ENCODE measurements around the gene DNASE1.
"Not testable (repeated sequence)": the region's sequence is repeated elsewhere in the genome, so short reads cannot be mapped to it uniquely, and the experiment has no call there.

DNASE1 gene

GRCh38 chr16:3641801-3642396 lies 12.6 kb upstream of the DNASE1 start:
- no peak for DNase-seq (ENCODE audit: low spot score)

DNA sequence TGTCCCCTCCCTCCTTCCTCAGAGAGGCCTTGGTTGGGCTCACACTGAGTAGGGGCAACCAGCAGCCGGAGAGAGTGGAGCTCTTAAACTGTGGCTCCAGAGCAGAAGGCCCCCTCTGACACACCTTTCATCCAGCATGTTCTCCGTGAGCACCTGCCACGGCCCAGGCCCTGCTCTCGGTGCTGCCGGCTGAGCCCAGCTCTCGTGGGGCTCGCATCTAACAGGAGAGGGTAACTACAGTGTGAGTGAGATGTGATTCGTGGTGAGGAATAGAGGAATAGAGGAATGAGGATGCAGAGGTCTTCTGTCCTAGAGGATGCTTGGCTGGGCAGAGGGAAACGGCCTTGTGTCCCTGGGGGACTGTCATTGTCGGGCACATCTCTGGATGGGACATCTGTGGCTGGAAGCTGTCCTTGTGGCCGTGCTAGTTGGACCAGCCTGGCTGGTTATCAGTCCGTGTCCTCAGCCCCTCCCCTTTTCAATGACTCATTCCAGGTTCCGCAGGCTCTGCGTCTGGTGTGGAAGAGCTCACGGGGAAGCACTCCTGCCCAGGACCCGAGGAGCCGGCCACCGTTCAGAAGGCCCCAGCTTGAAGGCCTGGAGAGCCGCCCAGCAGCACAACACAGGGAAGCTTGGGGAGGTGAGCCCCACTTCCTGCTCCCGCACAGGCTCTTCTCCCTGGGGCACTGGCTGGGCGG lies 11.9 kb upstream of the DNASE1 start:
- DNase-seq (ENCODE audit: low spot score): no peak

DNA sequence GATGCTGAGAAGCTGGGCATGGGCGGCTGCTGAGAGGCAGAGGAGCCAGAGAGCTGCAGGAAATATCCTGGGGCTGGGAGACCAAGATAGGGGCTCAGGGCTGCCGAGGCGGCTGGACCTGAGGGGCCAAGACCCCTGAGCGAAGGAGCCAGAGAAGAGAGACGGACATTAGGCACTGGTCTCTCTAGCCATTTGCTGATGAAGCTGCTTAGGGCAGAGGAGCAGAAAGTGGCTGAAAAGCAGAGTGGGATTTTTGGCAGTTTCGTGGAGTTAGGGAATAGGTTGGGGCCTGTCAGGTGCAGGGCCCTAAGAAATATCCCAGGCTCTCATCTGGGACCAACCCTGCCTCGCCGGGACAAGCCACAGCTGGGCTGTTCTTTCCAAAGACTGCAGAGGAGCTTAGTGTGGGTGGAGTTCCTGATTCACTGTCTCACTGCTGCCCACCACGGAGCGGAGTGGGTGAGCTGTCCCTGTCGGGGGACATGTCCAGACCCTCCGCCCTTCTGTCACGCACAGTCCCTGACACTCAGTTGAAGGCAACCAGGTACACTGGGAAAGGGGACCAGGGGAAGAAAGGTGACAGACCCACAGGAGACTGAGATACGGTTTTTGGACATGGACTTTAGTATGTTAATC lies 11.3 kb upstream of the DNASE1 start:
- DNase-seq (ENCODE audit: low spot score): no peak

DNA sequence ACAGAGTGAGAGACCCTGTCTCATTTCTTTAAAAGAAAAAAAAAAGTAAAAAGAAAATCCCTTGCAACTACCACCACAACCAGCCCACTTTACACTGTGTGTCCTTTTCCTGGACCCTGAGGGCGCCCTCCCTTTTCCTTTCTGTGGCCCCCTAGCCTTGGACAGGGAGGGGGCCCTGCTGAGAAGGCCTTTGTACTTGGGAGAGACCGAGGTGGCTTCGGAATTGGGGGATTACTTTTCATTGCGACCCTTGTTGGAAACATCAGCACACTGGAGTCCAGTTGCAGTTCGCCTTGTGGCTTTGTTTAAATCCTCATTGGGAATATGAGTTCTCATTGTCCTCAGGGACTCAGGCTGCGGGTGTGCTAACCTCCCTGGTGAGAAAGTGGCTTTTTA lies 9.4 kb upstream of the DNASE1 start:
- DNase-seq (ENCODE audit: low spot score): no peak

DNA sequence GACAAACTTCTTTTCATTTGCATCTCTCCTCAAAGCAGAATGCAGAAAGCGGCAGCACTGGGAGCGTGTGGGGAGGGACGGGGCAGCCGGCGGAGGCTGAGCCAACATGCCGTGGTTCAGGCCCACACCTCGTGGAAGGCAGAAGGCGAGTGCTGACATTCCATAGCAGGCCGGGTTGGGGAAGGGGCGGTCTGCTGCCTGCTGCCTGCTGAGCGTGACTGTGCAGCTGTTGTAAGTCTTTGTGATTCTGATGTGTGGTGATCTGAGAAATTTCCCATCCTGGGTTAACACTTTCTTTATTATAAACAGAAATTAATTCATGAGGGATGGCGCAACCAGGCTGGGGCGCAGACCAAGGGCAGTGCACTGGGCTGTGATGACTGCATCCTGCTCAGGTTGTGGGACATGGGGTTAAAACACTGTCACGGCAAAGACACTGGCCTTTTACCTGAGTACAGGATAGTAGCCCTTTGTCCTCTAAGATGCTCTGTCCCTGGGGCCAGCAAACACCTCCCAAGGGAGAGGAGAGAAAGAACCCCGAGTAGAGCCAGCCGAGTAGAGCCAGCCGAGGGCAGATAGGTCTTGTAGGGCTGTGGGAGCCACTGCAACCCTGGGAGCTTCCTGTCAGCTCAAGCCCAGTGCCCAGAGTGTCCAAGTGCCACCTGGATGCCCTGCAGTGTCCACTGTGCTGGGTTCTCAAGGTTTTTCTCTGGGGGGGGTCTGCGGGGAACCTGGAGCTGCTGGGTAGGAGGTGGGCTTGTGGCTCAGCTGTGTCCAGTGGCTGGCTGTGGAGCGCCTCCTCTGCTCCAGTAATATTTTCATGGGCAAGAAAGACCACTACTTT lies 8.8 kb upstream of the DNASE1 start:
- no peak for DNase-seq (ENCODE audit: low spot score)

DNA sequence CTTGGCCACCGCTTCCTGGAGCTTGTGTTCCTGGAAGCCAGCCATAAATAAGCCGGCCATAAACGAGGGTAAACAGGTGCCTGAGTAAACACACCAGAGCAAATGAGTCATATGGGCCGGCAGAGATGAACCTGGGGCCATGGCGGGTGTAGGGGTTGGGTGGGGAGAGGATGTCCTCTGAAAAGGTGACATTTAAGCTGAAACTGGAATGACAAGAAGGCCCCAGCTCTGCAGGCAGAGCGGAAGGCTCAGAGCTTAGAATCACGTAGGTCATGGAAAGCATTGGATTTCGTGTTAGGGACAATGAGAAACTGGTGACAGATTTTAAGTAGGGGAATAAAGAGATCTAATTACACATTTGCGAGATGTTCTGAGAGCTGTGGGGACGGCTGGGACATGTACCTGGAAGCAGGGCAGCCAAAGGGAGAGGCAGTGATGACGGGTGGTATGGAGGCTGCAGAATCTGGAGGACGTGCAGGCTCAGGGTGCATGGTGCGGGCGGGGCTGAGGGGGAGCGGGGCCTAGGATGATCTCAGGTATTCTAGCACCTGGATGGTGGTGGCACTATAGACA lies 8.1 kb upstream of the DNASE1 start:
- DNase-seq (ENCODE audit: low spot score): no peak

DNA sequence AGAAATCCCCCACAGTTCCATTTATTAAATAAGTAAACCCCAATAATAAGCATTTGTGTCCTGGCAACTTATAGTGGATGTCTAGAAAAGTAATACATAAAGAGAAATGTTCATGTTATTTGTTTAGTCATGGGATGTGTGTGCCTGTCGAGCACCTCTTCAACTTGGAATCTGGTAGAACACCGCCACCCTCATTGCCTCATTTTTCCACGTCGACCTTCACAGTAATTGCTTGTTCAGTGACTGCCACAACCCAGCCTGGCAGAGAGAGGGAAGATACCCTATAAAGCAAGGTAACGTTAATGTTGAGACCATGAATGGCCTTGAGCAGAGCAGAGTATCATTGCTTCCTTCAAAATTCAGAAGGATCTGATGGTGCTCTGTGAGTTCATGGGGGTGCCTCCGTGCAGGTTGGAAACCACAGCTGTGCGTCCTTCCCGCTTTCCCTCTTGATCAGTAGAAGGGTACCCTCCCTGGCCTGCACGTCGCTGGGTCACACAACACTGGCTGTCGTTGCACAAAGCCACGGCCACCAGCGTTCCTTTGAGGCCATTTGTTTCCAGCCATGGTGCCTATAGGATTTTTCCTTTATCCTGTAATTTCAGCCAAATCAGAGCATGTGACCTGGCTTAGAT lies 3.7 kb upstream of the DNASE1 start:
- DNase-seq (ENCODE audit: low spot score): no peak

GRCh38 chr16:3651461-3652372 lies 2.8 kb upstream of the DNASE1 start:
- DNase-seq (ENCODE audit: low spot score): no peak

DNA sequence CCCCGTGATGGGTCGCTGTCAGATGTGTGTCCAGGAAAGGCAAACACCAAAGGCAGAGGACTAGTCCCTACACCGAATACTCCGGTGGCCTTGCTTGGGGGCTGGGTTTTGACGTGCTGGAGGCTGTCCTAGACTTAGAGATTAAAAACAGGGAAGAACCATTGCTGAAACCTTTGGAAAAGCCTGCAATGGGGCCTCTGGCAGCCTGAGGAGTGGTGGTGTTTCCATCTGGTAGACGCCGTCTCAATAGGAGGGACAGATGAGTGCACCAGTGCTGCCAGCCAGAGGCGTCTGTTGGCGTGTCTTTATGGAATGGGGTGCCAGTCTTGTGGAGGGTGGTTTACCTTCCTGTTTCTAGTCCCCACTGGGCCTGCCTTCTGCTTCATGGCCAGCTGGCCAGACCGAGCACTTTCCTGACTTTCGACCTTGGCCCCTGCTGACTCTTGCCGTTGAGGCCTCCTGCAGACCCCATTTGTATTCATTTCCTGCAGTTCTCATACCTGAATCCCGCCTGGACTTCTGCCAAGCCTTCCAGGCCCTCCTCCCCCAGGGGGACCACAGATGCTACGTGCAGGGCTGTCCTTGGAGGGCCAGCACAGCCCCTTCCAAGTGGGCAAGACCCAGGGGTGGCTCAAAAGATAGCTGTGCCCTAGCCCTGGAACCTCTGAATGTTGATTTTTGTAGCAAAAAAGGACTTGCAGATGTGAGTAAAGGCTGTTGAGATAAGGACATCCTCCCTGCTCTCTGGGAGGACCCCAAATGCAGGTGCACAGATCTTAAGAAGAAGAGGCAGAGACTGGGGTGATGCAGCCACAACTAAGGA lies 1.9 kb upstream of the DNASE1 start:
- no peak for DNase-seq (ENCODE audit: low spot score)

DNA sequence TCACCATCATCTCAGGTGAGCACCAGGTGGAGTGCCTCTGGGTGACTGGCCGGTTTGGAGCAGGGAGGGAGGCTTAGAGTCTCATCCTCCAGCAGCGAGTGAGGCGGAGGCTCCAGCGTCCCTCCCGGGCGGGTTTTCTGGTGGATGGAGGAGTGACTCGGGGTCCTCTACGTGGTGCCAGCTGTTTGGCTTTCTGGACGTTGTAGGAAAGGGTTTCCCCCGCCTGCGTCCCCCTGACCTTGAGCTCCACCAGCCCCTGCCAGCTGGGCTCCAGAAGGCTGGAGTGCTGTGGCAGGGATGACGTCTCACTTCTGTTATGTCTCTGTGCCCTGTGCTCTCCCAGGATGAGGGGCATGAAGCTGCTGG lies 522 bp downstream of the DNASE1 start:
- DNase-seq (ENCODE audit: low spot score): no peak

DNA sequence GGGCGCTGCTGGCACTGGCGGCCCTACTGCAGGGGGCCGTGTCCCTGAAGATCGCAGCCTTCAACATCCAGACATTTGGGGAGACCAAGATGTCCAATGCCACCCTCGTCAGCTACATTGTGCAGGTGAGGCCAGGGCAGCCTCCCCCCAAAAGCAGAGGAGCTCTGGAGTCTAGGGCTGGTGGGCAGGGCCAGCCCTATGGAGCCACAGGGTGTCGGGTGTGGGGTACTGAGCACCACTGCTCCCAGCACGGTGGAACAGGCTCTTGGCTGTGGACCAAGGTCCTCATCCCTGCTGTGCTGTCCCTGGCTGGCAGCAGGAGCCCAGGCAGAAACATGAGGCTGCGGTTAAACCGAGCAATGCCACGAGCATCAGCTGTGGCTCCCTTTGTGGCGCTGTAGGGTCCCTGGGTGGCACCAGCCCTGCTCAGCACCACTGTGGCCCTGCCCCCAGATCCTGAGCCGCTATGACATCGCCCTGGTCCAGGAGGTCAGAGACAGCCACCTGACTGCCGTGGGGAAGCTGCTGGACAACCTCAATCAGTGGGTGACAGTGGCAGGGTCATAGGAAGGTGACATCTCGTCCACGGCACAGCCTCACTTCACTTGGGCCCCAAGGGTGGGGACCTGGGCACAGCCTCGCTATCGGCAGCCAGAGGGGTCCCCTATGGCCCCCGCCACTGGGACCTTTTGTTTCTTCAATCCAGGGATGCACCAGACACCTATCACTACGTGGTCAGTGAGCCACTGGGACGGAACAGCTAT lies 1.1 kb downstream of the DNASE1 start:
- no peak for DNase-seq (ENCODE audit: low spot score)

- DNase-seq (ENCODE audit: low spot score): not testable (repeated sequence)
Measured at GRCh38 chr16:3656160-3656490, 1.6 kb downstream of the DNASE1 start.

DNA sequence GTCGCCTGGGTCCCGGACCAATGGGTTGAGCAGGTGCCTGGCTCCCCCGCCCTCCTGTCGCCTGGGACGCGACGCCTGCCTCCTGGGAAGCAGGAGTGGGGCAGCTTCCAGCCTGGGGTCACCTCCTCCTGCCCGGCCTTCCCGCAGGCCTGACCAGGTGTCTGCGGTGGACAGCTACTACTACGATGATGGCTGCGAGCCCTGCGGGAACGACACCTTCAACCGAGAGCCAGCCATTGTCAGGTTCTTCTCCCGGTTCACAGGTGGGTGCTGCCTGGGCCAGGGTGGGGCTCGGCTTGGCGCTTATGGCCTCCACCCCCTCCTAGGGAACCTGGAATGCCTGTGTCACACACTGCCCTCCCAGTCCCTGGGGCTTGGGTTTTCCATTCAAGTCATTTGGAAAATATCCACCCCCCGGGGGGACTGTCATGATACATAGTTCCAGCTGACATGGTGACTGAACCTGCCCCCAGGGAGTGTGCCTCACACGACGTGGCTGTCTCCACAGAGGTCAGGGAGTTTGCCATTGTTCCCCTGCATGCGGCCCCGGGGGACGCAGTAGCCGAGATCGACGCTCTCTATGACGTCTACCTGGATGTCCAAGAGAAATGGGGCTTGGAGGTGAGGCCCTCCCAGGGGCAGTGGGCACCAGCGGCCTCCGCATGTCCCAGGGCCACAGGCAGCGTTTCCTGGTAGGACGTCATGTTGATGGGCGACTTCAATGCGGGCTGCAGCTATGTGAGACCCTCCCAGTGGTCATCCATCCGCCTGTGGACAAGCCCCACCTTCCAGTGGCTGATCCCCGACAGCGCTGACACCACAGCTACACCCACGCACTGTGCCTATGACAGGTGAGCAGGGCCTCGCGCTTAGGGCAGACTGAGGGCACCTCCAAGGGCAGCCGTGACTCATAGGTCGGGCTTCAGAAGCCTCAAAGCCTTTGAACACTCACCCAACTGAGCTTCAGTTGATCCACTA lies 2.3 kb downstream of the DNASE1 start:
- DNase-seq (ENCODE audit: low spot score): no peak

DNA sequence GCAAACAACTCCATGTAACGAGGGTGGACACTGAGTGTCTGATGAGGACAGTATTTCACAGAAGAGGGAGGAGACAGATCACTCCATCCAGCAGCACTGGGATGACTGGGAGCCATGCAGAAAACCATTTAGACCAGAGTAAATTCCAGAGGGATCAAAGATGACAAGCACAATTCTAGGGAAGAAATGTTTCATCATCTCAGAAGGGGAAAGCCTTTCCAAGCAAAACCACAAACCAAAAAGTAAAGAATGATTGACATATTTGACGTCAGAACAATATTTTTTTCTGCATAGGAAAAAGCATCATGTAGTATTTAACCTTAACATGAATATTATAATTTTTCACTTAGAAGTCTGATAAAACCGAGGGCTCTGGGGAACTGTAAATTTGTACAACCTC lies 4.8 kb downstream of the DNASE1 start:
- DNase-seq (ENCODE audit: low spot score): no peak

- no peak for DNase-seq (ENCODE audit: low spot score)
Measured at GRCh38 chr16:3661311-3661710, 6.8 kb downstream of the DNASE1 start.

DNA sequence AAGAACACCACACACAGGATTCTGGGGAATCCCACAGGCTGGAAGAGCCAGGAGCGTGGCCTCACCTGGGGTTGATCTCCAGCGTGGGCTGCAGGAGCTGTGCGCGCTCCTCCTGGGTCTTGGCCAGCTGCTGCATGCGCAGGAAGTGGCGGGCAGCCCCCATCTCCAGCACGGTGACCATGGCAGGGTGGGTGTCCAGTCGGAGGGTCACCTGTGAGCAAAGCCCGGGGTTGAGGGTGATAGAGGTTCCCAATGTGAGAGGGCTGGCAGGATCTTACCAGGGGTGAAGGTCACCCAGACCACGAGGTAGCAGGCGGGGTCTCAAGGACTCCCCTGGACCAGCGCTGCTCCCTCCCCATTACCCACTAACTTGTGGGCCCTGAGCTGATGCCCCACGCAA lies 7.4 kb downstream of the DNASE1 start:
- DNase-seq (ENCODE audit: low spot score): no peak

GRCh38 chr16:3662601-3663000 lies 8.1 kb downstream of the DNASE1 start:
- DNase-seq (ENCODE audit: low spot score): no peak

Data from putamen (tissue), 1 donor.